ENCODE measurements around the gene FRMD4A.

DNA sequence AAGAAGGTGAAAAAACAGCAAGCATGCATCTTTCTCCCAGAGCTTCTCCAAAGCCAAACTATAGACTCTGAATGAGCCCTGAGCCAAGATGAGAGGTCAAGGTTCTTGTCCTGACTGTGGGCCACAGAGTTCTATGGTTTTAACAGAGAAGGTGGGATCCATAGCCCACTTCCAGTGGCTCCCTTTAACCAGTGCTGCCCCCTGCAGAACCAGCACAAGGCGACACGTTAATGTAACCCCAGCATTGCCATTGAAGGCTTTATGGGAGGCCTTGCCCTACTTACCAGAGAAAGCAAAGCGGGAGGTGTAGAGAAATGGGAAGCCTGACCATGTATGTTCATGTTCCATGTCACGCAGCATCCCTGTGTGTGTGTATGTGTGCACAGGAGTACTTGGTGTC is 500.3 kb downstream of the FRMD4A start:
- TF ChIP-seq, protein P1, sequence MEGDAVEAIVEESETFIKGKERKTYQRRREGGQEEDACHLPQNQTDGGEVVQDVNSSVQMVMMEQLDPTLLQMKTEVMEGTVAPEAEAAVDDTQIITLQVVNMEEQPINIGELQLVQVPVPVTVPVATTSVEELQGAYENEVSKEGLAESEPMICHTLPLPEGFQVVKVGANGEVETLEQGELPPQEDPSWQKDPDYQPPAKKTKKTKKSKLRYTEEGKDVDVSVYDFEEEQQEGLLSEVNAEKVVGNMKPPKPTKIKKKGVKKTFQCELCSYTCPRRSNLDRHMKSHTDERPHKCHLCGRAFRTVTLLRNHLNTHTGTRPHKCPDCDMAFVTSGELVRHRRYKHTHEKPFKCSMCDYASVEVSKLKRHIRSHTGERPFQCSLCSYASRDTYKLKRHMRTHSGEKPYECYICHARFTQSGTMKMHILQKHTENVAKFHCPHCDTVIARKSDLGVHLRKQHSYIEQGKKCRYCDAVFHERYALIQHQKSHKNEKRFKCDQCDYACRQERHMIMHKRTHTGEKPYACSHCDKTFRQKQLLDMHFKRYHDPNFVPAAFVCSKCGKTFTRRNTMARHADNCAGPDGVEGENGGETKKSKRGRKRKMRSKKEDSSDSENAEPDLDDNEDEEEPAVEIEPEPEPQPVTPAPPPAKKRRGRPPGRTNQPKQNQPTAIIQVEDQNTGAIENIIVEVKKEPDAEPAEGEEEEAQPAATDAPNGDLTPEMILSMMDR (optimal IDR thresholded peaks at IDR 0.05 in 1 of 3, IDR thresholded peaks at IDR 0.05 in 1 of 3, conservative IDR thresholded peaks at IDR 0.05 in 1 of 3; ENCODE audit: extremely low read depth in 1 of 3, insufficient read depth in 2 of 3, low read length in 3 of 3): no peak
- no peak for TF ChIP-seq EZH2 (IDR thresholded peaks at IDR 0.05; ENCODE audit: low read length)
